ENCODE results near the gene PREB.
A peak's percentile ranks its signal among the peaks of the same experiment; 100 is the strongest.
"Not testable (repeated sequence)": the region's sequence is repeated elsewhere in the genome, so short reads cannot be mapped to it uniquely, and the experiment has no call there.

PREB gene

GRCh38 chr2:27121906-27122305 is 12.5 kb downstream of the PREB start:
- Histone ChIP-seq H3K4me3 (ENCODE audit: low read length) (no peak overlapping the region), H3K36me3 (ENCODE audit: control insufficient read depth, insufficient read depth, low read length, severe bottlenecking) (no peaks in the 10 kb centered on the region), H3K9me3 (ENCODE audit: control insufficient read depth, low read length) (no peaks in the 10 kb centered on the region), H3K4me1 (ENCODE audit: control insufficient read depth, insufficient read depth, low read length) (peaks cover 17% of the 10 kb centered on the region), H3K9ac (ENCODE audit: low read length) (no peak overlapping the region), H3K27me3 (replicated peaks; ENCODE audit: control insufficient read depth, insufficient read depth, low read length) (peaks cover 10% of the 10 kb centered on the region)
- DNase-seq (ENCODE audit: low read depth), result no peak

GRCh38 chr2:27119330-27119670 is 15.1 kb downstream of the PREB start:
- not testable (repeated sequence) for H3K27me3 ChIP-seq (replicated peaks; ENCODE audit: control insufficient read depth, insufficient read depth, low read length); H3K36me3 ChIP-seq (ENCODE audit: control insufficient read depth, insufficient read depth, low read length, severe bottlenecking); H3K4me1 ChIP-seq (ENCODE audit: control insufficient read depth, insufficient read depth, low read length); DNase-seq (ENCODE audit: low read depth); H3K9me3 ChIP-seq (ENCODE audit: control insufficient read depth, low read length)
- Histone ChIP-seq H3K4me3 (ENCODE audit: low read length) (peak overlapping the region; percentile 78), H3K9ac (ENCODE audit: low read length) (peak overlapping the region; percentile 79)

- DNase-seq (ENCODE audit: low read depth), result peak; percentile 40
- no peaks in the 10 kb centered on the region for H3K9me3 ChIP-seq (ENCODE audit: control insufficient read depth, low read length)
- peak within 1 kb of the TSS; percentile 79 for H3K9ac ChIP-seq (ENCODE audit: low read length)
- H3K36me3 ChIP-seq (ENCODE audit: control insufficient read depth, insufficient read depth, low read length, severe bottlenecking), result no peaks in the 10 kb centered on the region
- peaks cover 7% of the 10 kb centered on the region for H3K4me1 ChIP-seq (ENCODE audit: control insufficient read depth, insufficient read depth, low read length)
- peaks cover 10% of the 10 kb centered on the region for H3K27me3 ChIP-seq (replicated peaks; ENCODE audit: control insufficient read depth, insufficient read depth, low read length)
- H3K4me3 ChIP-seq (ENCODE audit: low read length), result peak within 1 kb of the TSS; percentile 78
These were observed 15.7 kb downstream of the PREB start, which contains the start of gene CGREF1 for GRCh38 chr2:27118525-27119329. Gene CGREF1, minus strand, starts transcription at chr2:27119128. Its CDS starts 14,762 bp downstream, at chr2:27104366.

DNA sequence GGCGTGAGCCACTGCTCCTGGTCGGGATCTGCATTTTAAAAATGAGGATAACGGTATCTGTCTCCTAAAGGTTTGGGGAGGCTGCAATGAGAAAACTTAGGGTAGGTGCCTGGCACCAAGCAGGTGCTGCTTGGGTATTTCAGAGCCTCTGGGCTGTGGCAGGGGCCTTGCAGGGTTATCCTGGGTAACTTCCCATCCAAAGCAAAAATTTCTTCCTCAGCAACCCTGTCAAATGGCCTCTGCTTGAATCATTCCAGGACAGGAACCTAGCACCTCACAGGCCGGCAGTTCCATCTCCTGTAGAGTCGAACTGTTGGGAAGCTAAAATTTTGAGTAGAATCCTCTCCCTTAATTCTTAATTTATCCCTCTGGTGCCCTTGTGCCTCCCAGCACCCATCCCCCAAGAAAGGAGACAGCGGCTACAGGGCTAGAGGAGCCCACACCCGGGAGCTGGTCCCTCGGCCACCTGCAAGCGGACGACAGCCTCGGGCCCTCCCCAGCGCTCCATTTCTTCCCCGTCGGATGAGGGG is 16.4 kb downstream of the PREB start:
- no peak for DNase-seq (ENCODE audit: low read depth)
- H3K9me3 ChIP-seq (ENCODE audit: control insufficient read depth, low read length), result no peaks in the 10 kb centered on the region
- H3K9ac ChIP-seq (ENCODE audit: low read length), result peak overlapping the region; percentile 79
- no peaks in the 10 kb centered on the region for H3K36me3 ChIP-seq (ENCODE audit: control insufficient read depth, insufficient read depth, low read length, severe bottlenecking)
- peaks cover 5% of the 10 kb centered on the region for H3K4me1 ChIP-seq (ENCODE audit: control insufficient read depth, insufficient read depth, low read length)
- peak overlapping the region; percentile 78 for H3K4me3 ChIP-seq (ENCODE audit: low read length)
- peaks cover 10% of the 10 kb centered on the region for H3K27me3 ChIP-seq (replicated peaks; ENCODE audit: control insufficient read depth, insufficient read depth, low read length)

- no peak overlapping the region for H3K9ac ChIP-seq (ENCODE audit: low read length)
- H3K4me3 ChIP-seq (ENCODE audit: low read length), result no peak overlapping the region
- no peak for DNase-seq (ENCODE audit: low read depth)
- no peaks in the 10 kb centered on the region for H3K9me3 ChIP-seq (ENCODE audit: control insufficient read depth, low read length)
- H3K4me1 ChIP-seq (ENCODE audit: control insufficient read depth, insufficient read depth, low read length), result peaks cover 4% of the 10 kb centered on the region
- H3K27me3 ChIP-seq (replicated peaks; ENCODE audit: control insufficient read depth, insufficient read depth, low read length), result peaks cover 3% of the 10 kb centered on the region
- H3K36me3 ChIP-seq (ENCODE audit: control insufficient read depth, insufficient read depth, low read length, severe bottlenecking), result no peaks in the 10 kb centered on the region
These were observed 18.9 kb downstream of the PREB start for GRCh38 chr2:27115519-27115918.

GRCh38 chr2:27111392-27112078 is 22.9 kb downstream of the PREB start:
- not testable (repeated sequence) for H3K9ac ChIP-seq (ENCODE audit: low read length); H3K27me3 ChIP-seq (replicated peaks; ENCODE audit: control insufficient read depth, insufficient read depth, low read length); H3K9me3 ChIP-seq (ENCODE audit: control insufficient read depth, low read length); H3K4me3 ChIP-seq (ENCODE audit: low read length); DNase-seq (ENCODE audit: low read depth); H3K4me1 ChIP-seq (ENCODE audit: control insufficient read depth, insufficient read depth, low read length); H3K36me3 ChIP-seq (ENCODE audit: control insufficient read depth, insufficient read depth, low read length, severe bottlenecking)

- DNase-seq (ENCODE audit: low read depth), result not testable (repeated sequence)
These were observed 23.7 kb downstream of the PREB start for GRCh38 chr2:27110603-27111352.

GRCh38 chr2:27109083-27109482 is 25.4 kb downstream of the PREB start:
- Histone ChIP-seq H3K9me3 (ENCODE audit: control insufficient read depth, low read length) (no peaks in the 10 kb centered on the region), H3K4me3 (ENCODE audit: low read length) (no peak overlapping the region), H3K36me3 (ENCODE audit: control insufficient read depth, insufficient read depth, low read length, severe bottlenecking) (no peaks in the 10 kb centered on the region), H3K9ac (ENCODE audit: low read length) (no peak overlapping the region), H3K4me1 (ENCODE audit: control insufficient read depth, insufficient read depth, low read length) (peaks cover 12% of the 10 kb centered on the region), H3K27me3 (replicated peaks; ENCODE audit: control insufficient read depth, insufficient read depth, low read length) (no peaks in the 10 kb centered on the region)
- DNase-seq (ENCODE audit: low read depth), result no peak

More at GRCh38 chr2:27110603-27111352, 23.7 kb downstream of the PREB start:
- peaks cover 10% of the 10 kb centered on the region for H3K4me1 ChIP-seq (ENCODE audit: control insufficient read depth, insufficient read depth, low read length)
- not testable (repeated sequence) for H3K4me3 ChIP-seq (ENCODE audit: low read length); H3K36me3 ChIP-seq (ENCODE audit: control insufficient read depth, insufficient read depth, low read length, severe bottlenecking); H3K9me3 ChIP-seq (ENCODE audit: control insufficient read depth, low read length); H3K9ac ChIP-seq (ENCODE audit: low read length); H3K27me3 ChIP-seq (replicated peaks; ENCODE audit: control insufficient read depth, insufficient read depth, low read length)

- no peak for DNase-seq (ENCODE audit: low read depth)
- Histone ChIP-seq H3K36me3 (ENCODE audit: control insufficient read depth, insufficient read depth, low read length, severe bottlenecking) (no peaks in the 10 kb centered on the region), H3K4me3 (ENCODE audit: low read length) (no peak overlapping the region), H3K9ac (ENCODE audit: low read length) (no peak overlapping the region), H3K4me1 (ENCODE audit: control insufficient read depth, insufficient read depth, low read length) (peaks cover 12% of the 10 kb centered on the region), H3K9me3 (ENCODE audit: control insufficient read depth, low read length) (no peaks in the 10 kb centered on the region), H3K27me3 (replicated peaks; ENCODE audit: control insufficient read depth, insufficient read depth, low read length) (no peaks in the 10 kb centered on the region)
These were observed 26.2 kb downstream of the PREB start for GRCh38 chr2:27108221-27108620.

DNA sequence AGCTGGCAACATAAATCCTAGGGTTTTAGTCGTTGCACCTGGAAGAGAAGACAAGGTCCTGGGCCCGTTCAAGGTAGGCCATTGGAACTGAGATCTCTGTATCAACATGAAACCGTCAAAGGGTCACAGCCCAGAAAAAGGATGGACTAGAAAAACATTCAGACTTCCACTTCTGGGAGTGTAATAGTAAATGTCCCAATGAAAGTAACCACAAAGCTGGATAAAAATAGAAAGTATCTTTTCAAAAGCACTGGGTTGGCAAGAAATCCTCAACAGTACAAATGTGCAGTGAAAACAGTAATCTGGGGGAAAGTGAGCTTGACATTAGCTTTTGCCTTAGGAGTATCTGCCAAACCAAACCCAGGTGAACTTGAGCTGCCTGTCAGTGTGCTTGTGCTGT is 28.5 kb downstream of the PREB start:
- H3K9me3 ChIP-seq (ENCODE audit: control insufficient read depth, low read length), result no peaks in the 10 kb centered on the region
- H3K27me3 ChIP-seq (replicated peaks; ENCODE audit: control insufficient read depth, insufficient read depth, low read length), result peaks cover 2% of the 10 kb centered on the region
- H3K36me3 ChIP-seq (ENCODE audit: control insufficient read depth, insufficient read depth, low read length, severe bottlenecking), result no peaks in the 10 kb centered on the region
- H3K4me3 ChIP-seq (ENCODE audit: low read length), result no peak overlapping the region
- peaks cover 12% of the 10 kb centered on the region for H3K4me1 ChIP-seq (ENCODE audit: control insufficient read depth, insufficient read depth, low read length)
- H3K9ac ChIP-seq (ENCODE audit: low read length), result peak overlapping the region; percentile 39
- DNase-seq (ENCODE audit: low read depth), result no peak

DNA sequence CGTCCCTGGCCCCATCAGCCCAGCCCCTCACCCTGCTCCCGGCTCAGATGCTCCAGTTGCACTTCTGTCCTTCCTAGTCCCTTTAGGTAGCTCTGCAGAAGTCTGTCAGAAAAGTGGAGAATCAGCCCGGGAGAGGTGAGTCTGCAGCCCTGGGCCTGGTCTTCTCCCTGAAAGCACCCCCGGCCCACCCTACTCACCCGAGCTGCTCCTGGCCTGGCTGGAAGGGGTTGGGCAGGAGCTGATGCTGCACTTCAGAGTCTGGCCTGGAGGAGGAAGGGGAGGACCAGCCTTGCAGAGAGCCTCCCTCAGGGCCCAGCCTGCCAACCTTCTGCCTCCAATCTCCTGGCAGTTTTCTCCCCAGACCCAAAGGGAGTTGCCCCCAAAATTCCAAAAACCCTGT is 32.1 kb downstream of the PREB start:
- no peaks in the 10 kb centered on the region for H3K9me3 ChIP-seq (ENCODE audit: control insufficient read depth, low read length)
- peaks cover 12% of the 10 kb centered on the region for H3K4me1 ChIP-seq (ENCODE audit: control insufficient read depth, insufficient read depth, low read length)
- H3K27me3 ChIP-seq (replicated peaks; ENCODE audit: control insufficient read depth, insufficient read depth, low read length), result peaks cover 2% of the 10 kb centered on the region
- no peak overlapping the region for H3K4me3 ChIP-seq (ENCODE audit: low read length)
- no peak overlapping the region for H3K9ac ChIP-seq (ENCODE audit: low read length)
- DNase-seq (ENCODE audit: low read depth), result no peak
- H3K36me3 ChIP-seq (ENCODE audit: control insufficient read depth, insufficient read depth, low read length, severe bottlenecking), result no peaks in the 10 kb centered on the region
